IMR-90 (cell line): ENCODE results near the gene CELF6. TPM values are rescaled to one million over a fixed set of nuclear protein-coding genes. Genes with fewer than 3 reads are reported as not detected.

Experiments
- ATAC-seq: fragments of 200-7000 bp; cut with Tn5 transposase; 2 replicates; pipeline ENCODE4 v1.9.1; 2020; ENCODE audit warnings: low read depth, mild to moderate bottlenecking, moderate library complexity
- BruUV-seq: library from RNA; stranded (reverse); fragments of 400-500 nt; replicated peaks from 2 replicates; lab custom pipeline; 2021; lab: Mats Ljungman, UMichigan
- CTCF ChIA-PET: fragments of 300-600 bp; formaldehyde crosslinking; extraction: SDS; loops from one replicate; lab custom pipeline; 2021; ENCODE audit warnings: antibody characterized with exemption; lab: Yijun Ruan, JAX
- POLR2A ChIA-PET: fragments of 300-600 bp; sonication (Branson Sonifier 250); formaldehyde crosslinking; loops from one replicate; lab custom pipeline; 2022; ENCODE audit warnings: antibody characterized with exemption; ENCODE audit not compliant: unreplicated experiment; lab: Charles Lee
- DNase-seq: peaks from one replicate; pipeline ENCODE4 v3.0.0; 2013
- H2AFZ ChIP-seq: replicated peaks from 2 replicates; pipeline ENCODE3; 2013; ENCODE audit warnings: low read length, mild to moderate bottlenecking; ENCODE audit not compliant: poor library complexity
- H2AK5ac ChIP-seq: 2 replicates; pipeline ENCODE4 v1.6.1; 2013; ENCODE audit warnings: low read depth, low read length, inconsistent platforms
- H2AK9ac ChIP-seq: replicated peaks from 2 replicates; pipeline ENCODE3; 2013; ENCODE audit warnings: mild to moderate bottlenecking, low read depth, low read length, moderate library complexity; ENCODE audit not compliant: poor library complexity
- H2BK120ac ChIP-seq: 2 replicates; pipeline ENCODE4 v1.6.1; 2013; ENCODE audit warnings: low read depth, low read length, inconsistent platforms
- H2BK15ac ChIP-seq: 3 replicates; pipeline ENCODE4 v1.6.1; 2013; ENCODE audit warnings: low read depth, low read length, inconsistent platforms
- H2BK20ac ChIP-seq: 2 replicates; pipeline ENCODE4 v1.6.1; 2013; ENCODE audit warnings: low read depth, mild to moderate bottlenecking, inconsistent platforms, low read length, moderate library complexity
- H2BK5ac ChIP-seq: 2 replicates; pipeline ENCODE4 v1.6.1; 2013; ENCODE audit warnings: mild to moderate bottlenecking, low read depth, low read length, inconsistent platforms; ENCODE audit not compliant: poor library complexity, severe bottlenecking
- H3K14ac ChIP-seq: replicated peaks from 2 replicates; pipeline ENCODE4 v1.6.1; 2013; ENCODE audit warnings: low read depth, low read length, inconsistent platforms
- H3K18ac ChIP-seq: 2 replicates; pipeline ENCODE4 v1.6.1; 2013; ENCODE audit warnings: low read depth, low read length, control low read depth
- H3K23ac ChIP-seq: 2 replicates; pipeline ENCODE4 v1.6.1; 2013; ENCODE audit warnings: low read depth, low read length, inconsistent platforms
- H3K27ac ChIP-seq: 2 replicates; pipeline ENCODE4 v1.5.1; 2013; ENCODE audit warnings: mild to moderate bottlenecking, control low read depth, low read length; ENCODE audit not compliant: insufficient read depth
- H3K27me3 ChIP-seq: 2 replicates; pipeline ENCODE4 v1.6.1; 2013; ENCODE audit warnings: low read length; ENCODE audit not compliant: control insufficient read depth, insufficient read depth
- H3K36me3 ChIP-seq: 2 replicates; pipeline ENCODE4 v1.6.1; 2013; ENCODE audit warnings: low read length, mixed read lengths; ENCODE audit not compliant: control insufficient read depth, insufficient read depth
- H3K4ac ChIP-seq: 2 replicates; pipeline ENCODE4 v1.6.1; 2013; ENCODE audit warnings: low read depth, low read length, inconsistent platforms
- H3K4me1 ChIP-seq: 2 replicates; pipeline ENCODE4 v1.6.1; 2013; ENCODE audit warnings: low read length, mixed read lengths; ENCODE audit not compliant: control insufficient read depth, insufficient read depth
- H3K4me2 ChIP-seq: 2 replicates; pipeline ENCODE4 v1.6.1; 2013; ENCODE audit warnings: low read depth, mild to moderate bottlenecking, control low read depth, low read length, moderate library complexity
- H3K4me3 ChIP-seq: 2 replicates; pipeline ENCODE4 v1.5.1; 2013; ENCODE audit warnings: low read depth, mild to moderate bottlenecking, control low read depth, low read length, moderate library complexity; ENCODE audit not compliant: insufficient read depth
- H3K56ac ChIP-seq: 2 replicates; pipeline ENCODE4 v1.6.1; 2013; ENCODE audit warnings: low read length, inconsistent platforms; ENCODE audit not compliant: insufficient read depth; ENCODE audit errors: extremely low read depth
- H3K79me1 ChIP-seq, 2 experiments: 2 replicates each; pipeline ENCODE4 v1.6.1; 2013; ENCODE audit warnings: low read length in 2 of 2, inconsistent platforms in 1 of 2, low read depth in 1 of 2
- H3K9ac ChIP-seq: 2 replicates; pipeline ENCODE4 v1.6.1; 2013; ENCODE audit warnings: low read depth, low read length, control low read depth
- H3K9me1 ChIP-seq: 2 replicates; pipeline ENCODE4 v1.6.1; 2013; ENCODE audit warnings: low read length, inconsistent platforms; ENCODE audit not compliant: insufficient read depth
- H3K9me3 ChIP-seq: 2 replicates; pipeline ENCODE4 v1.6.1; 2013; ENCODE audit warnings: low read length; ENCODE audit not compliant: control insufficient read depth, insufficient read depth
- H4K20me1 ChIP-seq: 2 replicates; pipeline ENCODE4 v1.6.1; 2013; ENCODE audit warnings: low read length, inconsistent platforms; ENCODE audit not compliant: insufficient read depth
- H4K5ac ChIP-seq: 2 replicates; pipeline ENCODE4 v1.6.1; 2013; ENCODE audit warnings: mild to moderate bottlenecking, low read depth, low read length, control low read depth
- H4K8ac ChIP-seq, 2 experiments: 2 replicates each; pipeline ENCODE4 v1.6.1; 2013; ENCODE audit warnings: low read depth in 2 of 2, low read length in 2 of 2, control low read depth in 1 of 2, inconsistent platforms in 1 of 2
- H4K91ac ChIP-seq: 2 replicates; pipeline ENCODE4 v1.6.1; 2013; ENCODE audit warnings: low read depth, low read length, inconsistent platforms; ENCODE audit not compliant: insufficient read depth
- BHLHE40 ChIP-seq: fragments of 150-350 bp; IDR thresholded peaks from 2 replicates; pipeline ENCODE4 v1.6.1; 2016; ENCODE audit warnings: mild to moderate bottlenecking, low read depth, low read length
- MXI1 ChIP-seq: IDR thresholded peaks from 2 replicates; pipeline ENCODE4 v1.6.1; 2012; ENCODE audit warnings: low read depth, mild to moderate bottlenecking, low read length, moderate library complexity, borderline replicate concordance
- WGBS, 2 experiments: methylation state at CpG; one replicate each; pipeline versions ENCODE4 v1.1.5 to v1.1.7; 2013; ENCODE audit warnings: missing lambda C conversion rate in 2 of 2; ENCODE audit not compliant: insufficient read length in 1 of 2; ENCODE audit errors: extremely low coverage in 2 of 2; 5-methylcytosine and 5-hydroxymethylcytosine counted together
- dilution Hi-C: fragments of 300-500 bp; cut with HindIII; formaldehyde crosslinking; loops from one replicate; pipeline ENCODE4 v1.14.3; 2018; ENCODE audit warnings: low sequenced_read_pairs; ENCODE audit not compliant: unreplicated experiment
- in situ Hi-C: fragments of 300-500 bp; cut with MboI; formaldehyde crosslinking; loops from 3 replicates; pipeline ENCODE4 v1.14.3; 2019; ENCODE audit warnings: low sequenced_read_pairs, inconsistent platforms, mixed read lengths
- intact Hi-C: fragments of 100-400 bp; cut with micrococcal nuclease; formaldehyde crosslinking; loops from 2 replicates; pipeline ENCODE4 v1.10.0; 2022
- polyA plus RNA-seq, 3 experiments: library from polyadenylated mRNA; depleted of rRNA; stranded (reverse); fragments of >200 nt; gene quantifications; 2 replicates each; pipeline ENCODE4 v1.2.3, GENCODE V29; 2012; ENCODE audit warnings: low replicate concordance in 1 of 3
- total RNA-seq: library from RNA; depleted of rRNA; stranded (reverse); fragments of >200 nt; gene quantifications from 2 replicates; pipeline ENCODE4 v1.2.3, GENCODE V29; 2012

CELF6 gene
- total and polyA plus RNA-seq, 2 of the 4 experiments (the other 2 are of a cell fraction): 0.07 TPM; not detected in 1

- Histone ChIP-seq H3K79me1 (no peaks in the 10 kb centered on the region), H3K4me3 (peak overlapping the region; percentile 21), H2BK5ac (no peak overlapping the region), H3K9ac (no peak overlapping the region), H3K56ac (no peak overlapping the region), H3K27ac (no peak overlapping the region), H3K14ac (no peak overlapping the region), H2BK120ac (no peak overlapping the region), H3K4me1 (no peaks in the 10 kb centered on the region), H2AFZ (peak overlapping the region; percentile 79), H2AK5ac (no peak overlapping the region), H3K9me1 (no peaks in the 10 kb centered on the region; the same call in 1 of the 2 replicates), H3K36me3 (no peaks in the 10 kb centered on the region), H4K20me1 (0 out of 2 replicates have a peak, but pooled peaks cover 5% of the 10 kb centered on the region), H2BK15ac (no peak overlapping the region), H3K27me3 (peaks cover 22% of the 10 kb centered on the region), H4K8ac (no peak overlapping the region), H3K4me2 (no peak overlapping the region), H2AK9ac (no peak overlapping the region), H2BK20ac (no peak overlapping the region), H3K9me3 (no peaks in the 10 kb centered on the region), H4K5ac (no peak overlapping the region), H3K23ac (no peak overlapping the region), H4K91ac (no peak overlapping the region), H3K18ac (no peak overlapping the region), H3K4ac (no peak overlapping the region)
- TF ChIP-seq MXI1 (peak; percentile 96), BHLHE40 (no peak)
- CTCF ChIA-PET: no interaction called here
- 8% methylated on average over 28 of the region's 48 CpGs; no CpG with 5 or more reads in 1 of the 2 experiments for WGBS, 2 experiments
- dilution Hi-C loops (no loop called here), in situ Hi-C loops (no loop called here), intact Hi-C loops (no loop called here)
- DNase-seq (peak; percentile 47), ATAC-seq (peak; percentile 89)
- POLR2A ChIA-PET: no interaction called here
- no TSS peak for BruUV-seq
Measured at GRCh38 chr15:72319360-72319984, 485 bp downstream of the CELF6 start.
